GM08714 (cell line): ENCODE results near the gene PAM.

Experiments used
- H3K4me3 ChIP-seq: fragments of 200-500 bp; sonication (Bioruptor generic); 2 replicates; pipeline ENCODE4 v1.5.1; 2014; ENCODE audit warnings: mild to moderate bottlenecking, low read length, inconsistent platforms
- ZNF274 ChIP-seq: IDR thresholded peaks from 2 replicates; pipeline ENCODE4 v1.6.1; 2012; ENCODE audit warnings: mild to moderate bottlenecking, low read depth, low read length

The PAM gene

DNA sequence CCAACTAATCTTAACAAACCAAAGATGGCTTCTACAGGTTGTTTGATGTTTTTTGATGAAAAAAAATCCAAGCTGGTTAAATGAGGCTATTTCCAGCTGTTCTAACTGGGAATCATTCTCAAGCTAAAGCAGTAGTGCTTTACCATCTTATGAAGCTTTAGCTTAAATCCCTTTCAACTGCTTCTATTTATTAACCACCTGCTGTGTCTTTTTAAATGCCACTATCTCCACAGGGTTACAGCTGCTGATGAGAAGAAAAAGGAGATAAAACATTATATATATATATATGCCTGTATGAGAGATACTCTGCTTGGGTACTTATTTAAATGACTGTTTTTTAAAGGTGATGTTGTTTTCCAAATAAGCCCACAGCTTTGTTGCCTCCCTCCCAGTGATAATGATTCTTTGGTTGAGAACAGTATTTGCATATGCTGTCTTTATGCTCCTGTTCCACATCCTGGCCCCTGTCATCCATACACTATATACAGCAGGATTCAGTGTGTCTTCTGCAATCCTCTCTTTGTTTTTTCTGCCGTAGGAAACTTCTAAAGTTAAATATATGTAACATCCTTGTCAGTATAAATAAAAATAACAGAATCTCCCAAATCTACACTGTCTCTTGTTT, 164.0 kb downstream of the PAM start:
- TF ChIP-seq ZNF274, result no peak
- H3K4me3 ChIP-seq, result no peak overlapping the region

DNA sequence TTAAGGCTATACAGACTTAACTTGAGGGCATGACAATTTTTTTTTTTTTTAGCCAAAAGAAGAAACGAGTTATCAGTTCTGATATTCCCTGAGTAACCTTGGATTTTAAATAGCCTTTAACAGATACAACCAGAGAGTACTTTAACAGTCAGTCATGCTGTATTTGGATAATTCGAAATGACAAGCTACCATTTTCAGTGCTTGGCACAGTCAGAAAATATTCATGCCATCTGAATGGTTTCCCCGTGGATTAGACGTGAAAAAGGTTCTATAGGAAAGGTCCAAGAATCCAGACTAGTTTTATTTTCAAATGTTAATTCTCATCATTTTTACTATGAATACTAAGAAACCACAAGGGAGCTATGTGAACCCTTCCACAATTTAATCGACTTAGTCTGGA, 165.7 kb downstream of the PAM start:
- no peak overlapping the region for H3K4me3 ChIP-seq
- TF ChIP-seq ZNF274, result no peak

DNA sequence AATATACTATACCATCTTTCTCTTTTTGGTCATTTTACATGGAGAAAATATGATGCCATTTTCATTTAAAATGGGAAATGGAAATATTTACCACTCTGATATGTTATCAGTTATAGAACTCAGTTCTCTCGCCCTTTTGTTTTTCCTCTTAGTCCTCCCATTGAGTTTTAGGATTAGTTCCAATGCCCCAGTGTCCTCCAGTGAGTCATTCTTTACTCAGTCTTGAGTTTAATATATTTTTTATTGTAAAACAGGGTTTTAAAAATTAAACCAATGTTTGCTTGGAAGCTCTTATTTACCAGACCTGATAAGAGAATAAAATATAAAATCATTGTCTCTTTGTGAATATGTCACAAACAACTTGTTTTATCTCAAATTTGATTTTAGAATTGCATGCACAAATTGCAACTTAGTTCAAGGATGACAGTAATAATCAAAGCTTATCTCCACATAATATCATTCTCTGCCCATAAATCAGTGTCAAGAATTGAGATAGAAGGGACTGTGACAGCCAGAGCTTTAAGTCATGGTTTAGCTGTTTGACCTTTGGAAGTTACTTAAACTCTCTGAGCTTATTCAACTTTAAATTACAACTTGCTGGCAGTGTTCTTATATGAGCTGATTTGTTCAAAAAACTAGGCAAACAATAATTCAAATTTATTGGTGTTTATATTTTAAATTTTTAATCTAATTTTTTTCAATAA, 166.4 kb downstream of the PAM start:
- no peak overlapping the region for H3K4me3 ChIP-seq
- no peak for TF ChIP-seq ZNF274

DNA sequence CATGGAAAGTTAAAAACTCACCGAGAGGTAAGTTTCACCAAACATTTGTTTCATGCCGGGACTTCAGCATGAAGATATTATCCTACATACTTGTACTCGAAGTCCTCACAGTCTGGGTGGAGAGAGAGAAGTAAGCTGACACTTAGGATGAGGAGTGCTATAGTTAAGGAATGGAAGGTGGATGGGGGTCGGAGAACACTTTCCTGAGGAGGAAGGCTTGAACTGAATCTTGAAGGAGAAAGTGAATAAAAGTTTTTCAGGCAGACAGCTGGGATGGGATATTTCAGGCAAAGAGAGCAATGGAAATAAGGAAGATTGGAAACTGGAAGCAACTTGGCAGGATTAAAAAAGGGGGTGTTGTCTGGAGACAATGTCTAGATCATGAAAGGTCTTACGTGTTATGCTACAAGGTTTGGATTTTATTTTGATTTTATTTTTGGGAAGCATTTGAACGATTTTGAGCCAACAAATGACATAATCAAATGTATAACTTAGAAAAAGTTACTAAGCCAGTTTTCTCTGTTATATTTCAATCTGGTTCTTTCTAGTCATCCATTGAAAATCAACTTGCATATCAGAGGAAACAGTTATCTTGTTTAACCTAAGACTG, 167.1 kb downstream of the PAM start:
- no peak overlapping the region for H3K4me3 ChIP-seq
- TF ChIP-seq ZNF274, result no peak

DNA sequence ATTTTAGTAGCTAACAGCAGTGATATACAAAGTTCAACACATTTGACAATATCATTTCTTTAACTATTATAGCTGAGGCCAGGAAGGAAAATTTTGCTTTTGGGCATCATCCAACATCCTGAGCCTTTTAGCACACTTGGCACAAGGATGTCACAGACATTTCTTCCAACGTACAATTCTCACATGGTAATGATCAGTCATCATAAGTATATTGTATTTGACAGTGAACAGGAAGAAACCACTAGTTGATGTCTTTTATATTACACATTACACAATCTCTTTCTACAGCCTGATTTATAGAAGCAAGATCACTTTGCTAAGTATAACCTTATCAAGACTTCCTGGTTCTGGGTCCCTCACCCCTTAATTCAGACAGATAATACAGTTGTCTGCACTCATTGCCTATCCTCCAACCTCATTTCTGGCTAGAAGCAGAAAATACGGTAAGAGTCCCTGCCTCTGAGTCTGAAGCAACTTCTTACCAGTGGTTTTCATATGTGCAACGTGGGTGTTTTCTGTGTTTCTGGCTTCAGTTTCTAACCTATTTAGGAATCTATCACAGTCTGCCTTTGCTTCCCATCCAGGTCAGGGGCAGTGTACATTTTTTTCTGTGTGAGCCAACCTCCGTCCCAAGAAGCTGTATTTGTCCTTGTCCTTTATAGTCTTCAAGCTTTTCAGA, 167.8 kb downstream of the PAM start:
- no peak for TF ChIP-seq ZNF274
- H3K4me3 ChIP-seq, result no peak overlapping the region

DNA sequence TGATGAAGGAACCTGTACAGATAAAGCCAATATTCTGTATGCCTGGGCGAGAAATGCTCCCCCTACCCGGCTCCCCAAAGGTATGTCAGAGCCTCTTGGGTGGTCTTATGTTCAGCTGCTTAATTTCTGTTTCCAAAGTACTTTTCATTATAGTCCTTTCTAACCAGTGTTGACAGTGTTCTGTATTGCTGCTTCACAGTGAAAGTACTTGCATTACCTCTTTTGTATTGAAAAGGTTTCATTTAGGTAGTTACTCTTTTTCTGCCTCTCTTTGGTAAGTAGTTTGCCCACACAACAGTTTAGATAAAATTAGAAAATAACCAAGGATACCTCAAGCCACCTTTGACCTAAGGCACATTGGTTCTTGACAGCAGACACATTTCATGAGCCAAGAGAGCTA, 169.9 kb downstream of the PAM start:
- no peak for TF ChIP-seq ZNF274
- no peak overlapping the region for H3K4me3 ChIP-seq

DNA sequence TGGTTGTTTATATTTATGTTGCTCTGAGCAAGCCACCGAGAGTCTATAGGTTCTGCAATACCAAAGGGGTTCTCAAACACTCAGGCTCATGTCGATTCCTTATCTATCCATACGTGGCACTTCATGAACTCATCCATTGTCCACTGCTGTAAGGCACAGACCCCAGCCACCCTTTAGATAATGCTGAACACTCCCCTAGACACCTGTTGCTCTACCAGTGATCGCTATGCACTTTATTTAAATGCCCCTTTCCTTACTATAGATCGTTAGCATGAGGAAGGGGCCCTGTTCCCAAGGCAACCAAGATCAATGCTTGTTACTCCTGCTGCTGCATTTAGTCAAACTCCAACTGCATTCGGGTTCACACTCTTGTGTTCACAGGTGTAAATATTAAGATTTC, 171.9 kb downstream of the PAM start:
- TF ChIP-seq ZNF274, result no peak

DNA sequence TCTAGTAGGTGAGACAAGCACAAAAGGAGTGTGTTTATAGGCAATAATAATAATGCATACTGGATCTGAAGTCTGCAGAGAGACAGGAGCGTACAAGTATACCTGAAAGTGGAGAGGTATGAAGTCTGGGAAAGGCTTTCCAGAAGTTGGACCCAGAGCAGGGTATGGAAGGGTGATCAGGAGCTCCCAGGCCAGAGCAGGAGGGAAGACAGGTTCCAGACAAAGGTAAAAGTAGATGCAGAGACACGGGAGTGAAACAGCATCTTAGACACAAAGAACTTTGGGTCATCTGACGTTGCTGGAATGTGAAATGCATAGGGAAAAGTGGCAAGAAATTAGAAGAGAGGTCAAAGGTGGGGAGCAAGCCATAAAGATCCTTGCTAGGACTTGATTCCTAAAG, 175.1 kb downstream of the PAM start:
- H3K4me3 ChIP-seq, result no peak overlapping the region
- no peak for TF ChIP-seq ZNF274

More for the DNA sequence above, 171.9 kb downstream of the PAM start:
- no peak overlapping the region for H3K4me3 ChIP-seq

DNA sequence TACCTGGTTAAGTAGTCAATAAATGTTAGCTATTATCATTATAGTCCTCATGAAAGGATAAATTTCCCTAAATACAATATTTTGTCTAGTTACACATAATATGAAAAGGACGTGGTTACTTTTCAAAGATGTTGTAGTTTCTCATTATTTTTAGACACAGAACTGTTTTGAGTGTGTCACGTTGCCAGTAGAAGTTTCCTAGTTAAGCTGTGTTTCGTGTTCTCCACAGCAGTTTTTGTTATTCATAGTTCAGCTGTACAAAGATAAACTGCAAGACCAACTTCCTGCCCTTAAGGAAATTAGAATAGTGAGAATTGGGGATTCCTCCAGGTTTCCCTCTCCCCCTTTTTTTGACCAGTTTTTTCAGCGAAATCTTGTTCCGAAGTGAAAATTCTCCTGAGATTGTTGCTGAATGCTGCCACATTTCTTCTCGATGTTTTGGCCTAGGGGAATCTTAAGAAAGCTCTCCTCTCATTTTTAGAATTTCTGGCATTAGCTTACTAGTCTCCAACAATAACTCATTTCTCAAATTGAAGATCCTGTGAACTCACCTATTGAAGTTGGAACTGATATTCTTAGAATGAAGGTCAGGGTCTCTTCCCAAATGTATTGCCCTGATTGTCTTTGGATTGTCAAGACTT, 176.1 kb downstream of the PAM start:
- no peak overlapping the region for H3K4me3 ChIP-seq
- no peak for TF ChIP-seq ZNF274

DNA sequence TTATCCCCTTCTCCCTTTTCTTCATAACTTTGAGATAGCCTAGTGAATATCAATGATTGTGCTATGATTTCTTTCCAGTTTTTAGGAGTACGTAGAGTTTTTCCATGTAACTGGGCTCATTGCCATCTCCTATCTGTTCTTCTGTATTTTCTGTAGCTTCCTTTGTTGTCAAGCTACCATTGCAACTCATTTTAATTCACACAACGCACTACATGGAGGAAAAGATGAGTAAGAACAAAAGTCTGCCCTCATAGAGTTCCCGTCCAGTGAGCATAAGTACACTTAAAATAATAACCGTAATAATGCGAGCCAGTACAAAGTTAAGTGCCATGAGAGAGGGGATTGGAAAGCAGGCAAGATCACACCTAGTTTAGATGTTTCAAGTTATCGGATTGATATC, 177.7 kb downstream of the PAM start:
- no peak overlapping the region for H3K4me3 ChIP-seq
- no peak for TF ChIP-seq ZNF274

DNA sequence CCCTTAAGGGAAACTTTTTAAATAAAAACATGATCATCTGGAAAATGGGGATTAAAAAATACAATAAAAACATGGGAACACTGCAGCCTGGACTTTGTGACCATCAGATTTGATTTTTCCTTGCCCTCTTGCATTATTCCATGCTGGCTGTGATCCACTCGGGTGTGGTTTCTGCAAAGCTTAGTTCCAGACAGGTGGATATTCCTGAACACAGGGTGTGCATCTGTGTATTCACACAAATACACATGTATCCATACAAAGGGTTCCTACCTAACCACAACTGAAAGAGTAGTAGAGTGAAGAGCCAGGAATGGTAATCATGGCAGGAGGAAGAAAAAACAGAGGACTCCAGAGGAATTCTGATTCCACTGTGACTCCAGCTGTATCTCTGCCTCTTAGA, 178.2 kb downstream of the PAM start:
- no peak for TF ChIP-seq ZNF274
- H3K4me3 ChIP-seq, result no peak overlapping the region

DNA sequence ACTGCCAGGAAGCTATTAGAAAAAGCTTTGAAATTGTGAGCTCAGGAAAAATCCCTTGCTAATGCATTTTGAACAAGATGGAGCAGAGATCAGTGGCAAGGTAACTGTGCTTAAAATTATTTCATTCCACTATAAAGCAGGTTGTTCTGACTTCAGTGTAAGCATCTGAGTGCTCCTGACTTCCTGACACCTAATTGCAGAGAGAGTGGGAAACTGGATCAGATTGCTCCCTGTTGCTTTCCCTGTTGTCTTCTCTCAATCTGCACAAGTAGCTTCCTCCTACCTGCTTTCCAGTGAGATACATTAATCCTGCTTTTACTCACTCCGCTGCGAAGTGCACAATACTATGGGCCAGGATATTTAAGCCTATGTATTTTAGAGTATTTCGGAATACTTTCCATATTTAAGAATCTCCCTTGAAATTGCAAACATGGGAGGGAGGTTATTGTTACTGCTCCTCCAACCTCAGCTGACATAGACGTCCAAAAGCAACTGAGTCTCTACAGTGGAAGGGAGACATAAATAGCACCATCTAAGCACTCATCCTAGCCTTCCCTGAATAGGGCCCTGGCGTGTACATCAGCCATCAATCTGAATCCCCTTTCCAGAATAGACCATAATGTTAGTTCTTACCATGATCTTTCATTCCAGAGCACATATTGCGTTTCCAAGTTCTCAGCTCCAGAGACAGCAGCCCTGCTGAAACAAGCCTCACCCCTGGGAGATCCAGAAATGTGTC, 178.8 kb downstream of the PAM start:
- TF ChIP-seq ZNF274, result no peak

DNA sequence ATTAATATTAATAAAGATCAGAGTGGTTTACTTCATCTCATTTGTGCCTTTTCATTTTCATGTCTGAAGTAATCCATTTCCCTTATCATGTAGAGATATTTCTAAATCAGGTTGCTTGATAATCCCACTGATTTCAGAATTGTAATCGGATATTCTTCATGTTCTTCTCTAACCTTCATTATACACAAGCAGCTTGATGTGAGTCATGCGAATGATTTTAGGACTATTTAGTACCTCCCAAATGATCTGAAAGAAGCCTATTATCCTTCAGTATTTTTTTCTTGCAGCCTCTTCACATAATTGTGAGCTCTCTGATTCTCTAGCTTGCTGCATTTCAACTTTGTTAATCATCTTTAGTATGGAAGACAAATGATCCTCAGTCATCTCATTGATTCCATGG, 182.8 kb downstream of the PAM start:
- H3K4me3 ChIP-seq, result no peak overlapping the region
- TF ChIP-seq ZNF274, result no peak

More for the DNA sequence above, 178.8 kb downstream of the PAM start:
- no peak overlapping the region for H3K4me3 ChIP-seq

DNA sequence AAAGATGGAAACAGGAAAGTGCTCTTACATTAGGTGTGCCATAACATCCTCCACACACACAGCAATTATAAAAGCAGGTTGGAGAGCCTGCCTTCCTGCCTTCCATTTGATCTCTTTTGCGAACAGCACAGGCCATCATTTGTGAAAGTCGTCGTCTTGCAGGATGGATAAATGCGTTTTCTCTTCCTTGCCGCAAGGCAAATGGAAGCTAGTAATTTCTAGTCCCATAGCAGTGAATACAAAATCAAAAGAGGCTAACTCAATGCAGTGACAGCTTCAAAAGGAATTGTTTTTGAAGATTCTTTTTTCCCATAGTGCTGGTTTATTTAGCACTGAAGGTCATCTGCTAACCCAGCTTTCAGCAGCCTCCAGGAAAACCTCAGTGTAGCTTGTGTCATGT, 186.0 kb downstream of the PAM start:
- no peak overlapping the region for H3K4me3 ChIP-seq
- TF ChIP-seq ZNF274, result no peak

DNA sequence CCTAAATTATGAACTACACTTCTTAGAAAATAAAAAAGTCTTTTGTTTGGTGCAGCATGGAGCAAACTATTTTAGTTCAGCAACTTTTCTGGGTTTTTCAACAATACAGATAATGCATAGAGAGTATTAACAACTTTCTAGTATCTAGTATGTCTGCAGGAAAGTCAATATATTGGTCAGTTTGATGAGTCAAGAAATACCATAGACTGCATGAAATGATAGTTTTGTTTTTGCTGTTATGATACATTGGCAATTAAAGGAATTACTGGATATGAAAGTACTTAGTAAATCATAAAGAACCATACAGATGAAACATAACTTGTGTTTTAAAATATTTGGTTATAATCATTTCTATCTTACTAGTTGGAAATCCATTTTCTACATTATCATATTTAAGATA, 191.3 kb downstream of the PAM start:
- H3K4me3 ChIP-seq, result no peak overlapping the region
- no peak for TF ChIP-seq ZNF274
